NB4 (cell line): ENCODE results near the gene MACROD2.

Experiments used
- POLR2A ChIP-seq: IDR thresholded peaks from 2 replicates; pipeline ENCODE4 v1.6.1; 2011; ENCODE audit warnings: mild to moderate bottlenecking; ENCODE audit not compliant: insufficient read length; ENCODE audit errors: extremely low read depth
- TF ChIP-seq, protein P1 (sequence below): IDR thresholded peaks from one replicate; pipeline ENCODE4 v1.5.1; 2012; ENCODE audit warnings: low read depth, low read length

DNA sequence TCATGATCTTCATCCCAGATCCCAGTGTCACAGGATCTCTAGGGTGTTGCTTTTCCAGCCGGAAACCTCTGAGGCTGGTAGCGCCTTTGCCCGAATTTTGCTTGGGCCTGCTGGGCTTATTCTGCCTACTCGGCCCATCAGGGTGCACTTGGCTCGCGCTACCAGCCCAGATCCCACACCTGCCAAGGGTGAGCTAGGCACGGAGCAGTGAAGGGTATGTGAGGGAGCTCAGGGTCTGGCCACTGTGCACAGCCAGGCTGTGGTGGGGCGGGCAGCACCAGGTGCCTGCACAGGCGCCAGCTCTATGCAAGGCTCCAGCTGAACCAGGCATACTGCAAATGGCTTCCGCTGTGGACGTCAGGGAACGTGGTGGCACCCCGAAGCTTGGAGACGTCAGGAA, 1035.5 kb downstream of the MACROD2 start:
- no peak for TF ChIP-seq POLR2A
- TF ChIP-seq, protein P1, sequence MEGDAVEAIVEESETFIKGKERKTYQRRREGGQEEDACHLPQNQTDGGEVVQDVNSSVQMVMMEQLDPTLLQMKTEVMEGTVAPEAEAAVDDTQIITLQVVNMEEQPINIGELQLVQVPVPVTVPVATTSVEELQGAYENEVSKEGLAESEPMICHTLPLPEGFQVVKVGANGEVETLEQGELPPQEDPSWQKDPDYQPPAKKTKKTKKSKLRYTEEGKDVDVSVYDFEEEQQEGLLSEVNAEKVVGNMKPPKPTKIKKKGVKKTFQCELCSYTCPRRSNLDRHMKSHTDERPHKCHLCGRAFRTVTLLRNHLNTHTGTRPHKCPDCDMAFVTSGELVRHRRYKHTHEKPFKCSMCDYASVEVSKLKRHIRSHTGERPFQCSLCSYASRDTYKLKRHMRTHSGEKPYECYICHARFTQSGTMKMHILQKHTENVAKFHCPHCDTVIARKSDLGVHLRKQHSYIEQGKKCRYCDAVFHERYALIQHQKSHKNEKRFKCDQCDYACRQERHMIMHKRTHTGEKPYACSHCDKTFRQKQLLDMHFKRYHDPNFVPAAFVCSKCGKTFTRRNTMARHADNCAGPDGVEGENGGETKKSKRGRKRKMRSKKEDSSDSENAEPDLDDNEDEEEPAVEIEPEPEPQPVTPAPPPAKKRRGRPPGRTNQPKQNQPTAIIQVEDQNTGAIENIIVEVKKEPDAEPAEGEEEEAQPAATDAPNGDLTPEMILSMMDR: no peak
